K562 (cell line): ENCODE results near the gene SLC2A4. TPM values are rescaled to one million over a fixed set of nuclear protein-coding genes. Genes with fewer than 3 reads are reported as not detected.

ENCODE experiments used
- BCLAF1 ChIP-seq, 2 experiments: fragments of 450-650 bp in 1 of 2; IDR thresholded peaks; 2 replicates each; pipeline ENCODE4 v1.6.1; 2011 to 2017; ENCODE audit warnings: low read depth in 2 of 2, antibody characterized with exemption in 1 of 2, borderline replicate concordance in 1 of 2, low read length in 1 of 2, mild to moderate bottlenecking in 1 of 2, mixed read lengths in 1 of 2; ENCODE audit not compliant: control insufficient read depth in 1 of 2
- CBFA2T3 ChIP-seq: fragments of 450-650 bp; IDR thresholded peaks from 2 replicates; pipeline ENCODE4 v1.6.1; 2017
- CBX5 ChIP-seq: IDR thresholded peaks from 2 replicates; pipeline ENCODE4 v1.6.1; 2014; ENCODE audit warnings: low read depth, borderline replicate concordance
- CHD2 ChIP-seq: IDR thresholded peaks from 2 replicates; pipeline ENCODE4 v1.6.1; 2011; ENCODE audit warnings: low read depth, low read length
- CREB3 ChIP-seq: fragments of 450-650 bp; conservative IDR thresholded peaks from 2 replicates; pipeline ENCODE4 v1.6.1; 2016; ENCODE audit warnings: missing genetic modification characterization, low read depth, mild to moderate bottlenecking, missing compliant biosample characterization, moderate library complexity
- DEAF1 ChIP-seq: fragments of 450-650 bp; formaldehyde crosslinking; IDR thresholded peaks from 2 replicates; pipeline ENCODE4 v1.4.0; 2020; ENCODE audit warnings: mild to moderate bottlenecking, moderate library complexity
- ELF2 ChIP-seq: fragments of 250-450 bp; sonication (Bioruptor Pico); IDR thresholded peaks from 2 replicates; pipeline ENCODE4 v1.5.0; 2021; ENCODE audit warnings: mild to moderate bottlenecking
- ELF4 ChIP-seq: fragments of 450-650 bp; formaldehyde crosslinking; IDR thresholded peaks from 2 replicates; pipeline ENCODE4 v1.4.0; 2022; ENCODE audit warnings: missing genetic modification characterization
- HMG20B ChIP-seq: fragments of 250-450 bp; sonication (Bioruptor Pico); IDR thresholded peaks from 2 replicates; pipeline ENCODE4 v1.5.0; 2021; ENCODE audit warnings: mild to moderate bottlenecking
- ID3 ChIP-seq, 2 experiments: fragments of 250-450 bp in 1 of 2; fragments of 450-650 bp in 1 of 2; sonication (Bioruptor Pico) in 1 of 2; IDR thresholded peaks; 2 replicates each; pipeline versions ENCODE4 v1.6.1 to v1.8.0; 2016 to 2021; ENCODE audit warnings: mild to moderate bottlenecking in 2 of 2, moderate library complexity in 2 of 2, missing compliant biosample characterization in 1 of 2, missing genetic modification characterization in 1 of 2
- MEF2D ChIP-seq: conservative IDR thresholded peaks from 2 replicates; pipeline ENCODE4 v1.6.1; 2016; ENCODE audit warnings: low read depth, missing genetic modification characterization, missing compliant biosample characterization
- MTF1 ChIP-seq: fragments of 250-450 bp; sonication (Bioruptor Pico); IDR thresholded peaks from 2 replicates; pipeline ENCODE4 v1.9.0; 2021; ENCODE audit warnings: moderate library complexity, mild to moderate bottlenecking, inconsistent platforms, borderline replicate concordance
- NFE2L1 ChIP-seq: fragments of 450-650 bp; IDR thresholded peaks from 2 replicates; pipeline ENCODE4 v1.6.1; 2016; ENCODE audit warnings: missing genetic modification characterization, low read depth, mild to moderate bottlenecking, missing compliant biosample characterization, moderate library complexity, borderline replicate concordance
- PCBP1 ChIP-seq: fragments of 200-400 bp; formaldehyde crosslinking; IDR thresholded peaks from 2 replicates; pipeline ENCODE4 v1.6.1; 2018; ENCODE audit warnings: mild to moderate bottlenecking, low read depth, low read length; ENCODE audit not compliant: poor library complexity, severe bottlenecking
- POLR2H ChIP-seq: IDR thresholded peaks from 2 replicates; pipeline ENCODE4 v1.6.1; 2016; ENCODE audit warnings: missing genetic modification characterization, low read depth, mild to moderate bottlenecking, control low read depth, missing compliant biosample characterization, moderate library complexity
- RCOR1 ChIP-seq, 2 experiments: IDR thresholded peaks; 2 replicates each; pipeline ENCODE4 v1.6.1; 2012; ENCODE audit warnings: low read depth in 2 of 2, low read length in 2 of 2, borderline replicate concordance in 1 of 2, improper control_type of control experiment in 1 of 2
- SAFB ChIP-seq: fragments of 200-400 bp; formaldehyde crosslinking; IDR thresholded peaks from 2 replicates; pipeline ENCODE4 v1.6.1; 2017; ENCODE audit warnings: low read depth, low read length, borderline replicate concordance
- SETDB1 ChIP-seq: IDR thresholded peaks from one replicate; pipeline ENCODE4 v1.6.1; 2012; ENCODE audit warnings: low read length, control low read depth, inconsistent platforms
- SUPT5H ChIP-seq: fragments of 450-650 bp; IDR thresholded peaks from 2 replicates; pipeline ENCODE4 v1.6.1; 2016
- WHSC1 ChIP-seq: IDR thresholded peaks from one replicate; pipeline ENCODE4 v1.6.1; 2012; ENCODE audit warnings: low read length, control low read depth, inconsistent platforms
- ZC3H8 ChIP-seq: fragments of 450-650 bp; IDR thresholded peaks from 2 replicates; pipeline ENCODE4 v1.6.1; 2017
- ZNF224 ChIP-seq: sonication (generic); formaldehyde crosslinking; IDR thresholded peaks from 2 replicates; pipeline ENCODE4 v1.8.0; 2022; ENCODE audit warnings: mild to moderate bottlenecking, missing genetic modification reagents
- polyA plus RNA-seq, 8 experiments: library from polyadenylated mRNA; depleted of rRNA in 4 of 8; stranded (reverse) in 5 of 8; unstranded in 3 of 8; fragments of >200 nt; fragmentation: Nextera tagmentation in 2 of 8; fragmentation: Illumina TruSeq in 1 of 8; extraction: Ambion mirVana in 2 of 8; extraction: Trizol in 1 of 8; gene quantifications; 2 replicates each; pipeline versions ENCODE4 v1.2.1 to v1.2.3, GENCODE V29; 2011 to 2014; ENCODE audit warnings: inconsistent platforms in 1 of 8, missing spikeins in 1 of 8
- total RNA-seq, 7 experiments: library from RNA; depleted of rRNA in 6 of 7; stranded (reverse); fragments of >200 nt in 6 of 7; fragmentation: Illumina TruSeq in 2 of 7; extraction: Trizol in 2 of 7; gene quantifications; 2 replicates each; pipeline versions ENCODE4 v1.2.1 to v1.2.3, GENCODE V29; 2011 to 2021; ENCODE audit warnings: low replicate concordance in 1 of 7

SLC2A4 gene
- total and polyA plus RNA-seq, 9 of the 15 experiments (the other 6 are each of a cell fraction or from before 2014, with no cell fraction given), result 0.74 to 3.5 (median 1.6) TPM

- TF ChIP-seq DEAF1 (CRISPR knock-in tag) (peak; percentile 43; the same call in 1 of the 2 replicates), ID3 (CRISPR knock-in tag; IDR thresholded peaks at IDR 0.05) (no peak), ID3 (tag; IDR thresholded peaks at IDR 0.05) (no peak), MEF2D (tag) (no peak), PCBP1 (no peak), ZC3H8 (no peak), HMG20B (CRISPR knock-in tag) (no peak), CBX5 (no peak), ZNF224 (CRISPR knock-in tag) (no peak), MTF1 (no peak), CREB3 (tag) (no peak), WHSC1 (no peak), SAFB (no peak; the same call in 1 of the 2 replicates), SETDB1 (no peak), BCLAF1 (IDR thresholded peaks at IDR 0.05; ENCODE audit: borderline replicate concordance in 1 of 2, control insufficient read depth in 1 of 2, low read depth in 2 of 2, low read length in 1 of 2) (no peak), CHD2 (peak; percentile 30; the same call in 1 of the 2 replicates), NFE2L1 (tag) (no peak), RCOR1 (IDR thresholded peaks at IDR 0.05; ENCODE audit: borderline replicate concordance in 1 of 2, low read depth in 2 of 2, low read length in 2 of 2) (peak in 1 of 2 experiments; percentile 73; a peak in 1 of 4 replicates), CBFA2T3 (peak; percentile 12; the same call in 1 of the 2 replicates), SUPT5H (peak; percentile 91), ELF4 (CRISPR knock-in tag) (peak; percentile 95), ELF2 (CRISPR knock-in tag) (peak; percentile 79), POLR2H (tag) (peak; percentile 71)
Measured at GRCh38 chr17:7234083-7234951, 47.2 kb upstream of the SLC2A4 start, which contains the start of gene DVL2 (continued).
